Mucosa of rectum (tissue), 2 donors: ENCODE results near the gene ZNF438.
"Not testable (repeated sequence)": the region's sequence is repeated elsewhere in the genome, so short reads cannot be mapped to it uniquely, and the experiment has no call there.

Experiments used
- H3K27ac ChIP-seq, 2 donors: one replicate each; pipeline ENCODE4 v1.7.0; 2013; ENCODE audit warnings: inconsistent platforms in 2 of 2, low read depth in 2 of 2, low read length in 2 of 2
- H3K27me3 ChIP-seq, 2 donors: one replicate each; pipeline ENCODE4 v1.7.0; 2013; ENCODE audit warnings: low read length in 2 of 2; ENCODE audit not compliant: control insufficient read depth in 2 of 2, insufficient read depth in 2 of 2
- H3K36me3 ChIP-seq, 2 donors: one replicate each; pipeline ENCODE4 v1.7.0; 2013; ENCODE audit warnings: low read length in 2 of 2; ENCODE audit not compliant: control insufficient read depth in 2 of 2, insufficient read depth in 2 of 2
- H3K4me1 ChIP-seq, 2 donors: one replicate each; pipeline ENCODE4 v1.7.0; 2013; ENCODE audit warnings: low read length in 2 of 2, mild to moderate bottlenecking in 1 of 2; ENCODE audit not compliant: control insufficient read depth in 2 of 2, insufficient read depth in 2 of 2
- H3K4me3 ChIP-seq, 2 donors: one replicate each; pipeline ENCODE4 v1.7.0; 2013; ENCODE audit warnings: low read length in 2 of 2
- H3K9ac ChIP-seq, 2 donors: one replicate each; pipeline ENCODE4 v1.7.0; 2013; ENCODE audit warnings: low read length in 2 of 2, low read depth in 1 of 2, mild to moderate bottlenecking in 1 of 2
- H3K9me3 ChIP-seq, 2 donors: one replicate each; pipeline ENCODE4 v1.7.0; 2013; ENCODE audit warnings: low read length in 2 of 2; ENCODE audit not compliant: control insufficient read depth in 2 of 2
- donor health status: healthy.
- donor health status: Normal muscosa, but diverticular disease.

Gene ZNF438

DNA sequence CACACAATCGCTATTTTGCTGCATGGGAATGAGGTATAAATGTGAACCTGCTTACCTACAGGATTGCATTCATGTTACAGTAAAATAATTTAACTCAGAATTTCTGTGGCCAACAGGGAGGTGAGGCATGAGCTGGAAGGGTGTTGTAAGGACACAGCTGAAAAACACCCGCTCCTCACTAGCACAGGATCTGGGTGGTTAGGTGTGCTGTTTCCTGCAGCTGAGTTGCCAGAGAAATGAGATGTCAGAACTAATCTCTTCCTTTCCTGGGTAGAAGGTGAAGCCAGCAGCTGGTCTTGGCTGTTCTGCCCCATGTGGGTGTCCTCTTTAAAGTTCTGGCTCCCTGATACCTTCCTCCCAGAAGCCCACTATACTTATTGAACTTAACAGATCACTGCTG, 39.0 kb upstream of the ZNF438 start:
- no peak overlapping the region for H3K27ac ChIP-seq
- H3K4me3 ChIP-seq: no peak overlapping the region
- no peaks in the 10 kb centered on the region for H3K27me3 ChIP-seq
- H3K4me1 ChIP-seq: no peaks in the 10 kb centered on the region
- no peaks in the 10 kb centered on the region for H3K9me3 ChIP-seq
- no peaks in the 10 kb centered on the region for H3K36me3 ChIP-seq
- no peak overlapping the region for H3K9ac ChIP-seq

DNA sequence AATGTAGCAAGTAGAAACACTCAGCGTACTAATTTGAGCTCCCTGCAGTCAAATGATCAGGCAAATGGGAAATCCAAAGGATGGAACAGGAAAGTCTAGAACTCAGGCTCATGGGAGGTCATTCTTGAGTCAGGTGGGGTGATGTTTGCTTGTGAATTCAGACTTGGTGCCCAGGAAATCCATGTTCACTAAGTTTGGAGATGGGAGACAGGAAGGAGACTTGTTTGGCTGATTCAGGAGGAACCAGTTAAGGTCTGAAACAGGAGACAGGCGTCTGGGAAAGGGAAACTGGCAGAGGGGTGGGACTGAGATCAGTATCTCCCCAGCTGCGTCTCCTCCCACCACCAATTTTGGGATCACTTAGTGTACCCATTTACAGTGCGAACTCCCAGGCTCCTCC, 38.4 kb upstream of the ZNF438 start:
- Histone ChIP-seq H3K27ac (no peak overlapping the region), H3K4me1 (no peaks in the 10 kb centered on the region), H3K27me3 (no peaks in the 10 kb centered on the region), H3K36me3 (no peaks in the 10 kb centered on the region), H3K9ac (no peak overlapping the region), H3K9me3 (no peaks in the 10 kb centered on the region), H3K4me3 (no peak overlapping the region)

GRCh38 chr10:31069411-31069810, 37.7 kb upstream of the ZNF438 start:
- Histone ChIP-seq H3K36me3 (no peaks in the 10 kb centered on the region), H3K9ac (no peak overlapping the region), H3K4me1 (no peaks in the 10 kb centered on the region), H3K27me3 (no peaks in the 10 kb centered on the region), H3K4me3 (no peak overlapping the region), H3K9me3 (no peaks in the 10 kb centered on the region), H3K27ac (no peak overlapping the region)

GRCh38 chr10:31064348-31064747, 32.7 kb upstream of the ZNF438 start:
- Histone ChIP-seq H3K9ac (no peak overlapping the region), H3K9me3 (no peaks in the 10 kb centered on the region), H3K4me3 (no peak overlapping the region), H3K4me1 (peaks cover 0 to 3% of the 10 kb centered on the region in 2 donors), H3K36me3 (no peaks in the 10 kb centered on the region), H3K27me3 (no peaks in the 10 kb centered on the region), H3K27ac (peak overlapping the region in 1 of 2 donors; percentile 28)

- H3K9me3 ChIP-seq: no peaks in the 10 kb centered on the region
- no peaks in the 10 kb centered on the region for H3K27me3 ChIP-seq
- no peaks in the 10 kb centered on the region for H3K36me3 ChIP-seq
- H3K4me3 ChIP-seq: no peak overlapping the region
- H3K4me1 ChIP-seq: peaks cover 0 to 3% of the 10 kb centered on the region in 2 donors
- no peak overlapping the region for H3K9ac ChIP-seq
- peak overlapping the region in 1 of 2 donors; percentile 28 for H3K27ac ChIP-seq
Measured at GRCh38 chr10:31063841-31064240, 32.2 kb upstream of the ZNF438 start.

DNA sequence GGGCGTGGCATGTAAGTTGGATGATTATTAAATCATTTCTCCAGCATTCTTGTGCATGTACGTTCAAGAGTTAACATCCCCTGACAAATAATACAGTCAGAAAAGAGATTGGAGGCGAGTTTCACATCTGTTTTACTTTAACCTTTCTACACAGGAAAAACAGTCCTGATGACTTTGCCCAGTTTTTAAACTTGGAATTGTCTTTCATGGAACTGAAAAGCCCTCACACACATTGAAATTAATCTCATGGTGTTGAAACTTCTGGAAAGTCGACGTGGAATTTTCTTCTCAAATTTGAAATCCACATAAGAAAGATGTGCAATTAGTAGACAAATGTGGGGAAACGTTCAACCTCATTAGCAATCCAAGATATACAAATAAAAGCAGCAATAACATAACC, 31.2 kb upstream of the ZNF438 start:
- Histone ChIP-seq H3K4me1 (peaks cover 0 to 3% of the 10 kb centered on the region in 2 donors), H3K27me3 (no peaks in the 10 kb centered on the region), H3K27ac (no peak overlapping the region), H3K4me3 (no peak overlapping the region), H3K9me3 (no peaks in the 10 kb centered on the region), H3K9ac (no peak overlapping the region), H3K36me3 (no peaks in the 10 kb centered on the region)

- H3K27me3 ChIP-seq: no peaks in the 10 kb centered on the region
- no peak overlapping the region for H3K27ac ChIP-seq
- H3K4me3 ChIP-seq: no peak overlapping the region
- no peak overlapping the region for H3K9ac ChIP-seq
- H3K9me3 ChIP-seq: no peaks in the 10 kb centered on the region
- H3K4me1 ChIP-seq: peaks cover 0 to 3% of the 10 kb centered on the region in 2 donors
- no peaks in the 10 kb centered on the region for H3K36me3 ChIP-seq
Measured at GRCh38 chr10:31061941-31062340, 30.3 kb upstream of the ZNF438 start.

DNA sequence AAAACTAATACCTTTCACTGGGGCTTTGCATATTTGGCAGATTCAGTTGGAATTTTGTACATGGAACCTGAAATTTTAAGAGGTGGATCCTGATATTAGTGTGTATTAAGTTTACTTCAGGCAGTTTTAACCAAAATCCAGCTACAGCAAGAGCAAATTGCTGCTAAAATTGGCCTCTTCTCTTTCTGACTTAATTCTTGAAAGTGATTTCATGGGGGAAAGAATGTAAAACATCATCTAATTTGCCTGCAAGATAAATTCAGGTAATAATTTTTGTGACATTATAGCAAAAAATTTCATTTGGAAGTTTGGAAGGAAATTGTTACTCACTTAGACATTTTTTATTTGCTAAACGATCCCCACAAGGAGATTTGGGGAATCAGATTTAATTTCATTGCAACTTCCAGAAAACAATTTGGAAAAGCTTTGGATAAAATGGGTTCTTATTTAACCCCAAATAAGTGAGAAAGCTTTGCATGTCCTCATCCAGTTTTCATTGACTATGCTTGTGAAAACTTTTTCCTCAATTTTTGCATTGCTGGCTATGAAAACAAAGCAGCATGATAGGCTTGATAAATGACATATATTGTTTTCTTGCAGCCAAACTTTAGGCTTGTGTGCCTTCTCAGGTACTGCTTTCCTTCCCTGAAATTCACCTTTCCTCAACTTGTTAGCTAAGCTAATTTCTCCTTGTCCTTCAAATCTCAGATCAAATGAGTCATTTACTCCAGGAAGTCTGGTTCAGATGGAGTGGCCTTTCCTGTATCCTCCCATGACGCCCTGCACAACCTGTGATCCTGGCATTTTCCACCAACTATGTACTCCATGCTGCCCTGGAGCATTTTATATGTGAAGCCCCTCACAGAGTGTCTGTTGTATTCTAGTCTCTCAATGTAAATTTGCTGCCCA, 27.4 kb upstream of the ZNF438 start:
- H3K36me3 ChIP-seq: no peaks in the 10 kb centered on the region

DNA sequence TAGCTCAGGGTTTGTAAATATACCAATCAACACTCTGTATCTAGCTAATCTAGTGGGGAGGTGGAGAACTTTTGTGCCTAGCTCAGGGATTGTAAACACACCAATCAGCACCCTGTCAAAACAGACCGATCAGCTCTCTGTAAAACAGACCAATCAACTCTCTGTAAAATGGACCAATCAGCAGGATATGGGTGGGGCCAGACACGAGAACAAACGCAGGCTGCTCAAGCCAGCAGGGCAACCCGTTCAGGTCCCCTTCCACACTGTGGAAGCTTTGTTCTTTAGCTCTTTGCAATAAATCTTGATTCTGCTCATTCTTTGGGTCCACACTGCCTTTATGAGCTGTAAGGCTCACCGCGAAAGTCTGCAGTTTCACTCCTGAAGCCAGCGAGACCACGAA, 25.0 kb upstream of the ZNF438 start:
- H3K27me3 ChIP-seq, H3K9ac ChIP-seq, H3K9me3 ChIP-seq, H3K27ac ChIP-seq, H3K36me3 ChIP-seq, H3K4me3 ChIP-seq, H3K4me1 ChIP-seq: not testable (repeated sequence)

More for the DNA sequence above, 27.4 kb upstream of the ZNF438 start:
- Histone ChIP-seq H3K4me1 (peaks cover 0 to 3% of the 10 kb centered on the region in 2 donors), H3K9ac (no peak overlapping the region), H3K4me3 (no peak overlapping the region), H3K9me3 (no peaks in the 10 kb centered on the region), H3K27me3 (no peaks in the 10 kb centered on the region), H3K27ac (no peak overlapping the region)

- Histone ChIP-seq H3K9me3 (no peaks in the 10 kb centered on the region), H3K9ac (no peak overlapping the region), H3K36me3 (no peaks in the 10 kb centered on the region), H3K4me1 (no peaks in the 10 kb centered on the region), H3K4me3 (no peak overlapping the region), H3K27ac (no peak overlapping the region), H3K27me3 (no peaks in the 10 kb centered on the region)
Measured at GRCh38 chr10:31055573-31056251, 24.0 kb upstream of the ZNF438 start.
